ENCODE results near the gene IGFBP6.

GRCh38 chr12:53058674-53059433 lies 38.6 kb upstream of the IGFBP6 start:
- TF ChIP-seq, protein P1, sequence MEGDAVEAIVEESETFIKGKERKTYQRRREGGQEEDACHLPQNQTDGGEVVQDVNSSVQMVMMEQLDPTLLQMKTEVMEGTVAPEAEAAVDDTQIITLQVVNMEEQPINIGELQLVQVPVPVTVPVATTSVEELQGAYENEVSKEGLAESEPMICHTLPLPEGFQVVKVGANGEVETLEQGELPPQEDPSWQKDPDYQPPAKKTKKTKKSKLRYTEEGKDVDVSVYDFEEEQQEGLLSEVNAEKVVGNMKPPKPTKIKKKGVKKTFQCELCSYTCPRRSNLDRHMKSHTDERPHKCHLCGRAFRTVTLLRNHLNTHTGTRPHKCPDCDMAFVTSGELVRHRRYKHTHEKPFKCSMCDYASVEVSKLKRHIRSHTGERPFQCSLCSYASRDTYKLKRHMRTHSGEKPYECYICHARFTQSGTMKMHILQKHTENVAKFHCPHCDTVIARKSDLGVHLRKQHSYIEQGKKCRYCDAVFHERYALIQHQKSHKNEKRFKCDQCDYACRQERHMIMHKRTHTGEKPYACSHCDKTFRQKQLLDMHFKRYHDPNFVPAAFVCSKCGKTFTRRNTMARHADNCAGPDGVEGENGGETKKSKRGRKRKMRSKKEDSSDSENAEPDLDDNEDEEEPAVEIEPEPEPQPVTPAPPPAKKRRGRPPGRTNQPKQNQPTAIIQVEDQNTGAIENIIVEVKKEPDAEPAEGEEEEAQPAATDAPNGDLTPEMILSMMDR (IDR thresholded peaks at IDR 0.05; ENCODE audit: insufficient read depth, low read depth, low read length): no peak
- TF ChIP-seq EZH2 (IDR thresholded peaks at IDR 0.05; ENCODE audit: insufficient read depth, low read length): no peak

Data from astrocyte (in vitro differentiated cells and primary cell).